Neural cell (in vitro differentiated cells): ENCODE measurements around the gene TRAM2. TPM values are rescaled to one million over a fixed set of nuclear protein-coding genes. Genes with fewer than 3 reads are reported as not detected.

Source experiments
- H2AFZ ChIP-seq: fragments of 200-600, 300-800 bp; sonication (generic), shearing (Covaris generic); 2 replicates; pipeline ENCODE4 v1.6.0; 2014; ENCODE audit warnings: low read depth, mild to moderate bottlenecking, antibody characterized with exemption, low read length, moderate library complexity
- H3F3A ChIP-seq: fragments of 200-600 bp; shearing (Covaris generic); 2 replicates; pipeline ENCODE4 v1.6.1; 2016; ENCODE audit warnings: mild to moderate bottlenecking, moderate library complexity, mixed read lengths, antibody characterized with exemption, low read length; ENCODE audit not compliant: insufficient read depth, poor library complexity, severe bottlenecking
- H3K27ac ChIP-seq: fragments of 200-600, 300-800 bp; sonication (generic), shearing (Covaris generic); 2 replicates; pipeline ENCODE4 v1.5.1; 2014; ENCODE audit warnings: mild to moderate bottlenecking, low read length, moderate library complexity
- H3K27me3 ChIP-seq: fragments of 300-800, 200-600 bp; sonication (generic), shearing (Covaris generic); 2 replicates; pipeline ENCODE4 v1.6.0; 2014; ENCODE audit warnings: mild to moderate bottlenecking, low read depth, low read length, moderate library complexity; ENCODE audit not compliant: insufficient read depth
- H3K36me3 ChIP-seq: fragments of 300-800, 200-600 bp; sonication (generic), shearing (Covaris generic); 2 replicates; pipeline ENCODE4 v1.5.1; 2014; ENCODE audit warnings: mild to moderate bottlenecking, antibody characterized with exemption, low read length, moderate library complexity; ENCODE audit not compliant: insufficient read depth
- H3K4me2 ChIP-seq: fragments of 300-800, 200-600 bp; sonication (generic), shearing (Covaris generic); 2 replicates; pipeline ENCODE4 v1.6.0; 2014; ENCODE audit warnings: mild to moderate bottlenecking, low read length
- H3K4me3 ChIP-seq: fragments of 300-800, 200-600 bp; sonication (generic), shearing (Covaris generic); 2 replicates; pipeline ENCODE4 v1.5.1; 2014; ENCODE audit warnings: mild to moderate bottlenecking, low read length, moderate library complexity
- H3K79me2 ChIP-seq: fragments of 200-600 bp; shearing (Covaris generic); replicated peaks from 2 replicates; pipeline ENCODE4 v1.6.0; 2014; ENCODE audit warnings: mild to moderate bottlenecking, low read length, moderate library complexity; ENCODE audit not compliant: insufficient read depth
- H3K9ac ChIP-seq: fragments of 300-800, 200-600 bp; sonication (generic), shearing (Covaris generic); 2 replicates; pipeline ENCODE4 v1.6.1; 2016; ENCODE audit warnings: mild to moderate bottlenecking, low read length, mixed read lengths
- H3K9me2 ChIP-seq: fragments of 200-600 bp; shearing (Covaris generic); 2 replicates; pipeline ENCODE4 v1.6.1; 2016; ENCODE audit warnings: mild to moderate bottlenecking, low read length, mixed read lengths; ENCODE audit not compliant: insufficient read depth
- H3K9me3 ChIP-seq: fragments of 200-600, 300-800 bp; sonication (generic), shearing (Covaris generic); 2 replicates; pipeline ENCODE4 v1.6.1; 2016; ENCODE audit warnings: mild to moderate bottlenecking, mixed run types, low read length, moderate library complexity, mixed read lengths
- H4K20me1 ChIP-seq: fragments of 200-600 bp; shearing (Covaris generic); 2 replicates; pipeline ENCODE4 v1.6.1; 2016; ENCODE audit warnings: mild to moderate bottlenecking, mixed run types; ENCODE audit not compliant: insufficient read depth
- EP300 ChIP-seq: fragments of 450-650 bp; conservative IDR thresholded peaks from 2 replicates; pipeline ENCODE4 v1.6.1; 2014; ENCODE audit warnings: antibody characterized with exemption, mild to moderate bottlenecking, moderate library complexity; ENCODE audit not compliant: poor library complexity, severe bottlenecking
- EZH2 ChIP-seq: fragments of 200-600, 300-800 bp; shearing (Covaris generic), sonication (generic); IDR thresholded peaks from 2 replicates; pipeline ENCODE4 v1.6.1; 2014; ENCODE audit warnings: antibody characterized with exemption, low read length, borderline replicate concordance, mild to moderate bottlenecking; ENCODE audit not compliant: insufficient read depth, poor library complexity, severe bottlenecking
- MXI1 ChIP-seq: fragments of 450-650 bp; conservative IDR thresholded peaks from 2 replicates; pipeline ENCODE4 v1.6.1; 2014; ENCODE audit warnings: antibody characterized with exemption, mild to moderate bottlenecking; ENCODE audit not compliant: poor library complexity, severe bottlenecking
- POLR2AphosphoS5 ChIP-seq: IDR thresholded peaks from 2 replicates; pipeline ENCODE4 v1.6.1; 2012
- RAD21 ChIP-seq: fragments of 450-650 bp; conservative IDR thresholded peaks from 2 replicates; pipeline ENCODE4 v1.6.1; 2014; ENCODE audit warnings: antibody characterized with exemption, mild to moderate bottlenecking, moderate library complexity
- REST ChIP-seq: IDR thresholded peaks from 2 replicates; pipeline ENCODE4 v1.6.1; 2012; ENCODE audit warnings: borderline replicate concordance
- SMC3 ChIP-seq: fragments of 450-650 bp; conservative IDR thresholded peaks from 2 replicates; pipeline ENCODE4 v1.6.1; 2014; ENCODE audit warnings: antibody characterized with exemption, mild to moderate bottlenecking, moderate library complexity; ENCODE audit not compliant: poor library complexity
- TAF1 ChIP-seq: IDR thresholded peaks from 2 replicates; pipeline ENCODE4 v1.6.1; 2012; ENCODE audit warnings: low read depth
- polyA plus RNA-seq: library from polyadenylated mRNA; depleted of rRNA; stranded (reverse); fragments of >200 nt; gene quantifications from 2 replicates; pipeline ENCODE4 v1.2.3, GENCODE V29; 2014
- TF ChIP-seq, protein P1 (sequence below): fragments of 450-650 bp; IDR thresholded peaks from 2 replicates; pipeline ENCODE4 v1.5.1; 2014; ENCODE audit warnings: antibody characterized with exemption, mild to moderate bottlenecking, moderate library complexity; ENCODE audit not compliant: poor library complexity, severe bottlenecking

Gene TRAM2
- polyA plus RNA-seq, 1 donor from 2014 or later = 0.41 TPM

GRCh38 chr6:52576392-52577021, 353 bp downstream of the TRAM2 start:
- H2AFZ ChIP-seq = no peak overlapping the region
- peak overlapping the region; percentile 66 for H3K4me3 ChIP-seq
- no peaks in the 10 kb centered on the region for H3K36me3 ChIP-seq
- H3K79me2 ChIP-seq = no peaks in the 10 kb centered on the region
- H3K9me3 ChIP-seq = no peaks in the 10 kb centered on the region
- no peak overlapping the region for H3K27ac ChIP-seq
- TF ChIP-seq SMC3 (no peak), RAD21 (no peak), POLR2AphosphoS5 (peak; percentile 3), EZH2 (no peak), TAF1 (no peak), REST (no peak)
- TF ChIP-seq, protein P1, sequence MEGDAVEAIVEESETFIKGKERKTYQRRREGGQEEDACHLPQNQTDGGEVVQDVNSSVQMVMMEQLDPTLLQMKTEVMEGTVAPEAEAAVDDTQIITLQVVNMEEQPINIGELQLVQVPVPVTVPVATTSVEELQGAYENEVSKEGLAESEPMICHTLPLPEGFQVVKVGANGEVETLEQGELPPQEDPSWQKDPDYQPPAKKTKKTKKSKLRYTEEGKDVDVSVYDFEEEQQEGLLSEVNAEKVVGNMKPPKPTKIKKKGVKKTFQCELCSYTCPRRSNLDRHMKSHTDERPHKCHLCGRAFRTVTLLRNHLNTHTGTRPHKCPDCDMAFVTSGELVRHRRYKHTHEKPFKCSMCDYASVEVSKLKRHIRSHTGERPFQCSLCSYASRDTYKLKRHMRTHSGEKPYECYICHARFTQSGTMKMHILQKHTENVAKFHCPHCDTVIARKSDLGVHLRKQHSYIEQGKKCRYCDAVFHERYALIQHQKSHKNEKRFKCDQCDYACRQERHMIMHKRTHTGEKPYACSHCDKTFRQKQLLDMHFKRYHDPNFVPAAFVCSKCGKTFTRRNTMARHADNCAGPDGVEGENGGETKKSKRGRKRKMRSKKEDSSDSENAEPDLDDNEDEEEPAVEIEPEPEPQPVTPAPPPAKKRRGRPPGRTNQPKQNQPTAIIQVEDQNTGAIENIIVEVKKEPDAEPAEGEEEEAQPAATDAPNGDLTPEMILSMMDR = peak; percentile 59
- no peak overlapping the region for H3K9ac ChIP-seq
- no peaks in the 10 kb centered on the region for H3F3A ChIP-seq
- H4K20me1 ChIP-seq = no peaks in the 10 kb centered on the region
- no peaks in the 10 kb centered on the region for H3K27me3 ChIP-seq
- H3K9me2 ChIP-seq = no peaks in the 10 kb centered on the region
- no peak overlapping the region for H3K4me2 ChIP-seq

GRCh38 chr6:52576054-52576391, 837 bp downstream of the TRAM2 start:
- H3K27ac ChIP-seq = no peak overlapping the region
- TF ChIP-seq EZH2 (no peak), MXI1 (no peak), SMC3 (no peak), RAD21 (no peak), POLR2AphosphoS5 (no peak), EP300 (no peak), TAF1 (no peak), REST (no peak)
- TF ChIP-seq, protein P1 = no peak

More at GRCh38 chr6:52576054-52576391, 837 bp downstream of the TRAM2 start:
- H3F3A ChIP-seq = no peaks in the 10 kb centered on the region
- no peaks in the 10 kb centered on the region for H3K27me3 ChIP-seq
- no peaks in the 10 kb centered on the region for H3K79me2 ChIP-seq
- H4K20me1 ChIP-seq = no peaks in the 10 kb centered on the region
- no peaks in the 10 kb centered on the region for H3K36me3 ChIP-seq
- no peaks in the 10 kb centered on the region for H3K9me3 ChIP-seq
- peak overlapping the region; percentile 66 for H3K4me3 ChIP-seq
- no peaks in the 10 kb centered on the region for H3K9me2 ChIP-seq
- H3K4me2 ChIP-seq = no peak overlapping the region
- H2AFZ ChIP-seq = no peak overlapping the region
- no peak overlapping the region for H3K9ac ChIP-seq
